ENCODE measurements around the gene TMEM94. TPM values are rescaled to one million over a fixed set of nuclear protein-coding genes. Genes with fewer than 3 reads are reported as not detected.

Gene TMEM94
- total RNA-seq, 1 experiment from 2014 or later, result 63.4 TPM

DNA sequence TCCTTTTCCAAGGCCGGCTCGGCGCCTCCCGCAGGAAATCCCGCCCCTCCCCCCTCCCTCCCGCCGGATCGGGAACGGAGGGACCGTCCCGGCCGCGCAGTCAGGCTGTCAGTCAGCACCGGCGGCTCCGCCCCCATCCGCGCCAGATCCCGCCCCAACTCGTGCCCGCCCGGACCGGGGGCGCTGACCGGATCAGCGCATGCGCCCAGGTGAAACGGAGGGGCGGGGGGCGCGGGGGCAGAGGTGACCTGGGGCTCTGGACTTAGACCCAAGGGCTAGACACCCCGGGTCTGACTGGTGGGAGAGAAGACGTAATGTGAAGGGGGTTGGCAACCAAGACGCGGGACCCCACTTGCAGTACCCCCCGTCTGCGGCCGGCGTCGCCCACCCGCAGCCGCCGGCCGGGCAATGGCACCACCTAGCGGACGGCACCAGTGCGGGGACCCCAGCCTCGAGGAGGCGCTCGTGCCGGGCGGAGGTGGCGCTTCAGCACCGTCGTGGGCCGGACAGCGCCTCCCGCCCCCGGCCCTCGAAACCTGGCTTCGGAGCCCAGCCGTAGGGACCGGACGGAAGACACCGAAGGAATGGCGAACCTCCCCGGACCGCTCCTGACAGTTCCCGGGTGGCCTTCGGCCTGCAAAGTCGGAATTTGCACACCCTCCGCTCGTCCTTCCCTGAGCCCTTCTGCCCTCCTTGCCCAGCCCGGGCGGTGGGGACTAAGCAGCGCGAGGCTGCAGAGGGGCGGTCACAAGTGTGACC lies 59.2 kb downstream of the TMEM94 start, which contains the start of gene CASKIN2:
CASKIN2 (minus strand) TSS at position 42 of the 759 bp plus-strand sequence. CDS start 1,733 bp downstream, outside the sequence.
- BruUV-seq (replicated peaks), result no TSS peak

DNA sequence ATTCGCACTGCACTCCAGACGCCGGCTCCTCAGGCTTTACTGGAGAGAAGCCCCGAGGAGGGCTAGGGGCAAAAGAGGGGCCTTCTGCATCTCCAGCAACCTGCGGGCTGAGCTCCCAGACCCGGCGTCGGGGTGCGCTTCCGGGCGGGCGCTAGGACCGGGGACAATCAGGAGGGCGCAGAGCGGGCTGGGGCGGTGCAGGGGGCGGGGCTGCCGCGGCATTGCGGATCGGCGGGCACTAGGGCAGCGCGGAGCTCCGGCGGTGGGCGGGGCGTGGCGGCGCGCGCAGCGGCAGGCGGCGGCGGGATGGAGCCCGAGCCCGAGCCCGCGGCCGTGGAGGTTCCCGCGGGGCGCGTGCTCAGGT lies 59.8 kb downstream of the TMEM94 start, which contains the start of gene TSEN54:
TSEN54 (plus strand) TSS at position 274 of the 364 bp plus-strand sequence; CDS start at position 307, 33 bp downstream.
- Mint-ChIP-seq H3K36me3 (ENCODE audit: insufficient read depth, unreplicated experiment) (peaks cover 69% of the 10 kb centered on the region), H3K27ac (ENCODE audit: unreplicated experiment) (no peak within 1 kb of the TSS), H3K9me3 (ENCODE audit: low read depth, unreplicated experiment) (no peaks in the 10 kb centered on the region), H3K4me3 (ENCODE audit: low read depth, unreplicated experiment) (peak within 1 kb of the TSS; percentile 77), H3K27me3 (ENCODE audit: unreplicated experiment) (no peaks in the 10 kb centered on the region), H3K4me1 (ENCODE audit: low read depth, unreplicated experiment) (peaks cover 38% of the 10 kb centered on the region)
- BruUV-seq (replicated peaks), result no TSS peak
- peak; percentile 97 for DNase-seq
- TF ChIP-seq, protein P1, sequence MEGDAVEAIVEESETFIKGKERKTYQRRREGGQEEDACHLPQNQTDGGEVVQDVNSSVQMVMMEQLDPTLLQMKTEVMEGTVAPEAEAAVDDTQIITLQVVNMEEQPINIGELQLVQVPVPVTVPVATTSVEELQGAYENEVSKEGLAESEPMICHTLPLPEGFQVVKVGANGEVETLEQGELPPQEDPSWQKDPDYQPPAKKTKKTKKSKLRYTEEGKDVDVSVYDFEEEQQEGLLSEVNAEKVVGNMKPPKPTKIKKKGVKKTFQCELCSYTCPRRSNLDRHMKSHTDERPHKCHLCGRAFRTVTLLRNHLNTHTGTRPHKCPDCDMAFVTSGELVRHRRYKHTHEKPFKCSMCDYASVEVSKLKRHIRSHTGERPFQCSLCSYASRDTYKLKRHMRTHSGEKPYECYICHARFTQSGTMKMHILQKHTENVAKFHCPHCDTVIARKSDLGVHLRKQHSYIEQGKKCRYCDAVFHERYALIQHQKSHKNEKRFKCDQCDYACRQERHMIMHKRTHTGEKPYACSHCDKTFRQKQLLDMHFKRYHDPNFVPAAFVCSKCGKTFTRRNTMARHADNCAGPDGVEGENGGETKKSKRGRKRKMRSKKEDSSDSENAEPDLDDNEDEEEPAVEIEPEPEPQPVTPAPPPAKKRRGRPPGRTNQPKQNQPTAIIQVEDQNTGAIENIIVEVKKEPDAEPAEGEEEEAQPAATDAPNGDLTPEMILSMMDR (IDR thresholded peaks at IDR 0.05; ENCODE audit: unreplicated experiment), result no peak
- intact Hi-C loops (cut with micrococcal nuclease; ENCODE audit: unreplicated experiment), result loop anchor here (5.0 kb wide), 2 partner anchors 71 to 89 kb away; partner anchors contain the start of gene MYO15B
- CTCF ChIA-PET, result interaction anchor here (0.7 to 1.6 kb wide), 12 partner anchors 9 to 247 kb away, joined by 3 to 23 read pairs (median 4); partner anchors contain the start of genes GRB2, LLGL2, SMIM5 and TMEM94

More for the DNA sequence above, 59.2 kb downstream of the TMEM94 start, which contains the start of gene CASKIN2:
- Mint-ChIP-seq H3K36me3 (ENCODE audit: insufficient read depth, unreplicated experiment) (peaks cover 69% of the 10 kb centered on the region), H3K4me3 (ENCODE audit: low read depth, unreplicated experiment) (peak within 1 kb of the TSS; percentile 77), H3K27me3 (ENCODE audit: unreplicated experiment) (no peaks in the 10 kb centered on the region), H3K27ac (ENCODE audit: unreplicated experiment) (no peak within 1 kb of the TSS), H3K9me3 (ENCODE audit: low read depth, unreplicated experiment) (no peaks in the 10 kb centered on the region), H3K4me1 (ENCODE audit: low read depth, unreplicated experiment) (peaks cover 38% of the 10 kb centered on the region)
- peak; percentile 97 for DNase-seq
- TF ChIP-seq, protein P1 (IDR thresholded peaks at IDR 0.05; ENCODE audit: unreplicated experiment), result peak; percentile 96
- intact Hi-C loops (cut with micrococcal nuclease; ENCODE audit: unreplicated experiment), result loop anchor here (5.0 kb wide), 2 partner anchors 72 to 88 kb away; partner anchors contain the start of gene MYO15B
- CTCF ChIA-PET, result interaction anchor here (0.8 to 1.6 kb wide), 10 partner anchors 10 to 117 kb away, joined by 3 to 23 read pairs (median 5); partner anchors contain the start of genes LLGL2, SMIM5 and TMEM94

DNA sequence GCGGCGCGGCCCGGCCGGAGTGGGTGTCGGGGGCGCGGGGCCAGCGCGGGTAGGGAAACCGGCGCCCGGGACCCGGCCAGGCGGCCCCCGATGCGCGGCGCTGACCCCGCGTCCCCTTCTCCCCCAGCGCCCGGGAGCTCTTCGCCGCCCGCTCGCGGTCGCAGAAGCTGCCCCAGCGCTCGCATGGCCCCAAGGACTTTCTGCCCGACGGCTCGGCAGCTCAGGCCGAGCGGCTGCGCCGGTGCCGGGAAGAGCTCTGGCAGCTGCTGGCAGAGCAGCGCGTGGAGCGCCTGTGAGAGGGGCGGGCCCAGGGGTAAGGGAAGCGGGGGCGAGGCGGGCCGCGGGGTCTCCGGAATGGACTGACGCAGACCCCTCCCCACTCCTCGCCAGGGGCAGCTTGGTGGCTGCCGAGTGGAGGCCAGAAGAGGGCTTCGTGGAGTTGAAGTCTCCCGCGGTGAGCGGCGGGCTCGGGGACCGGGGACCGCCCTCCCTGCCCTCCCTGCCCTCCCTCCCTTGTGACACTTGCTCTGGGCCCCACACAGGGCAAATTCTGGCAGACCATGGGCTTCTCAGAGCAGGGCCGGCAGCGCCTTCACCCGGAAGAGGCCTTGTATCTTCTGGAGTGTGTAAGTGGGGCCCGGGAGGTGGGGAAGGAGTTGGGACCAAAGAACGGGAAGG lies 60.3 kb downstream of the TMEM94 start:
- no TSS peak for BruUV-seq (replicated peaks)
- Mint-ChIP-seq H3K27me3 (ENCODE audit: unreplicated experiment) (no peaks in the 10 kb centered on the region), H3K36me3 (ENCODE audit: insufficient read depth, unreplicated experiment) (peaks cover 66% of the 10 kb centered on the region), H3K4me1 (ENCODE audit: low read depth, unreplicated experiment) (peaks cover 35% of the 10 kb centered on the region), H3K9me3 (ENCODE audit: low read depth, unreplicated experiment) (no peaks in the 10 kb centered on the region), H3K27ac (ENCODE audit: unreplicated experiment) (no peak overlapping the region), H3K4me3 (ENCODE audit: low read depth, unreplicated experiment) (peak overlapping the region; percentile 77)
- TF ChIP-seq, protein P1 (IDR thresholded peaks at IDR 0.05; ENCODE audit: unreplicated experiment), result no peak
- DNase-seq, result no peak
- intact Hi-C loops (cut with micrococcal nuclease; ENCODE audit: unreplicated experiment), result loop anchor here (5.0 kb wide), 2 partner anchors 71 to 89 kb away; partner anchors contain the start of gene MYO15B
- CTCF ChIA-PET, result interaction anchor here (0.7 to 1.6 kb wide), 14 partner anchors 9 to 247 kb away, joined by 3 to 23 read pairs (median 4); partner anchors contain the start of genes GRB2, LLGL2, SMIM5 and TMEM94

DNA sequence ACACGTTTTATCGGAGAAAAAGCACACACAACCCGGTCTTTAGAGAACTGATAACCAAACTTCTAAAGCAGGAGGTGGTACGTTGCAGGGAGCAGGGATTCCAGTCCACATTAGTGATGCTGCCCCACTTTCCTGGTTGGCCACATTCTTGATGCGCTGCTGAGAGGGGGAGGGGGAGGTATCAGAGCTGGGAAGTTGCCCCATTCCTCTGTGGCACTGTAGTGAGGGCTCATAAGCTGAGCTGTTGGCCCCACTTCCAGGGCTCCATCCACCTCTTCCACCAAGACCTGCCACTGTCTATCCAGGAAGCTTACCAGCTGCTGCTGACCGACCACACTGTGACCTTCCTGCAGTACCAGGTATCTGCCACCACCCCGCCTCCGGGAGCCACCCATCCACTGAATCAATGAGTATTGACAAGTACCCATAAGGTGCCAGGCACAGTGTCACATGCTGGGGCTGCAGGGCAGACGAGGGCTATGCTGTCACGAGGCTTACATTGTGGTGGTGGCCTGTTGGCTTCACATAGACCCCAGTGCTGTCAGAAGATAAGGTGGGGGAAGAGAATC lies 60.9 kb downstream of the TMEM94 start:
- Mint-ChIP-seq H3K36me3 (ENCODE audit: insufficient read depth, unreplicated experiment) (peaks cover 65% of the 10 kb centered on the region), H3K27ac (ENCODE audit: unreplicated experiment) (no peak overlapping the region), H3K4me1 (ENCODE audit: low read depth, unreplicated experiment) (peaks cover 28% of the 10 kb centered on the region), H3K27me3 (ENCODE audit: unreplicated experiment) (no peaks in the 10 kb centered on the region), H3K9me3 (ENCODE audit: low read depth, unreplicated experiment) (no peaks in the 10 kb centered on the region), H3K4me3 (ENCODE audit: low read depth, unreplicated experiment) (peak overlapping the region; percentile 77)
- intact Hi-C loops (cut with micrococcal nuclease; ENCODE audit: unreplicated experiment), result loop anchor here (5.0 kb wide), 2 partner anchors 70 to 90 kb away; partner anchors contain the start of gene MYO15B
- DNase-seq, result peak; percentile 59
- TF ChIP-seq, protein P1 (IDR thresholded peaks at IDR 0.05; ENCODE audit: unreplicated experiment), result peak; percentile 40
- CTCF ChIA-PET, result interaction anchor here (0.6 to 1.6 kb wide), 6 partner anchors 8 to 116 kb away, joined by 3 to 23 read pairs (median 5); partner anchors contain the start of genes LLGL2 and SMIM5
- no TSS peak for BruUV-seq (replicated peaks)
